Esophagus muscularis mucosa (tissue), 3 donors: ENCODE measurements around the gene KLHL8.

Experiments
- EP300 ChIP-seq: sonication (generic); formaldehyde crosslinking; IDR thresholded peaks from one replicate; pipeline ENCODE4 v1.6.1; 2017; ENCODE audit warnings: antibody characterized with exemption
- TF ChIP-seq, protein P1 (sequence below), 3 experiments: fragments of 200-600 bp in 2 of 3; fragments of 450-650 bp in 1 of 3; sonication (generic) in 2 of 3; IDR thresholded peaks; one replicate each; pipeline ENCODE4 v1.5.1; 2017 to 2019; ENCODE audit warnings: antibody characterized with exemption in 3 of 3, mild to moderate bottlenecking in 2 of 3, moderate library complexity in 1 of 3

DNA sequence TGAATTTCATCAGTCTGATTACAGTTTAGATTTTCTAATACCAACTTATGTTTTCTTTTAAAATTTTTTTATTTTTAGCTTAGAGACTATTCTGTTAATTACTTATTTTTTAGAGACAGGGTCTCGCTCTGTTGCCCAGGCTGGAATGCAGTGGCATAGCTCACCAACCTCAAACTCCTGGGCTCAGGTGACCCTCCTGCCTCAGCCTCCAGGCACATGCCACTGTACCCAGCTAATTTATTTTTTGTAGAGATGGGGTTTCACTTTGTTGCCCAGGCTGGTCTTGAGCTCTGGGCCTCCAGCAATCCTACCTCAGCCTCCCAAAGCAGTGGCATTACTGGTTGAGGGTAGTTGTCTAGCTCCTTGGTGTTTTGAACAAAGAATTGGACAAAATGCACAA is 102.0 kb downstream of the KLHL8 start:
- TF ChIP-seq, protein P1, sequence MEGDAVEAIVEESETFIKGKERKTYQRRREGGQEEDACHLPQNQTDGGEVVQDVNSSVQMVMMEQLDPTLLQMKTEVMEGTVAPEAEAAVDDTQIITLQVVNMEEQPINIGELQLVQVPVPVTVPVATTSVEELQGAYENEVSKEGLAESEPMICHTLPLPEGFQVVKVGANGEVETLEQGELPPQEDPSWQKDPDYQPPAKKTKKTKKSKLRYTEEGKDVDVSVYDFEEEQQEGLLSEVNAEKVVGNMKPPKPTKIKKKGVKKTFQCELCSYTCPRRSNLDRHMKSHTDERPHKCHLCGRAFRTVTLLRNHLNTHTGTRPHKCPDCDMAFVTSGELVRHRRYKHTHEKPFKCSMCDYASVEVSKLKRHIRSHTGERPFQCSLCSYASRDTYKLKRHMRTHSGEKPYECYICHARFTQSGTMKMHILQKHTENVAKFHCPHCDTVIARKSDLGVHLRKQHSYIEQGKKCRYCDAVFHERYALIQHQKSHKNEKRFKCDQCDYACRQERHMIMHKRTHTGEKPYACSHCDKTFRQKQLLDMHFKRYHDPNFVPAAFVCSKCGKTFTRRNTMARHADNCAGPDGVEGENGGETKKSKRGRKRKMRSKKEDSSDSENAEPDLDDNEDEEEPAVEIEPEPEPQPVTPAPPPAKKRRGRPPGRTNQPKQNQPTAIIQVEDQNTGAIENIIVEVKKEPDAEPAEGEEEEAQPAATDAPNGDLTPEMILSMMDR (IDR thresholded peaks at IDR 0.05), result no peak
- no peak for TF ChIP-seq EP300
